ENCODE measurements around the gene AIP. TPM values are rescaled to one million over a fixed set of nuclear protein-coding genes. Genes with fewer than 3 reads are reported as not detected.

AIP gene
- total and polyA plus RNA-seq, 2 of the 8 experiments (the other 6 are each of a cell fraction or from before 2014, with no cell fraction given) = 29.8 to 54.4 TPM

- no peak for FAIRE-seq
- H4K5ac ChIP-seq (ENCODE audit: insufficient read length, low read depth, low read length) = no peak overlapping the region
- H3K9ac ChIP-seq (replicated peaks in 1 of 4; ENCODE audit: extremely low read depth in 1 of 4, low read depth in 3 of 4, low read length in 3 of 4) = no peak overlapping the region
- no peak overlapping the region for H2BK5ac ChIP-seq (ENCODE audit: low read depth, low read length)
- no peak overlapping the region for H2BK20ac ChIP-seq (ENCODE audit: low read length)
- WGBS, 2 experiments (ENCODE audit: extremely low coverage in 1 of 2, insufficient coverage in 1 of 2, insufficient read length in 1 of 2, insufficient replicate concordance in 2 of 2, low coverage in 1 of 2, low lambda C conversion rate in 2 of 2, missing lambda C conversion rate in 1 of 2) = 88% methylated on average over 15 of the region's 15 CpGs; no CpG with 5 or more reads in 1 of the 2 experiments
- H3K4me3 ChIP-seq (ENCODE audit: extremely low read depth in 1 of 4, insufficient read depth in 2 of 4, low read depth in 3 of 4, low read length in 4 of 4) = no peak overlapping the region
- H3K18ac ChIP-seq (ENCODE audit: extremely low read depth, low read length) = no peak overlapping the region
- H4K91ac ChIP-seq (replicated peaks; ENCODE audit: insufficient read length, low read length) = no peak overlapping the region
- H3K27ac ChIP-seq (ENCODE audit: low read depth, low read length) = no peak overlapping the region
- H4K8ac ChIP-seq (ENCODE audit: extremely low read depth, insufficient read depth, low read length) = no peak overlapping the region; the same call in 1 of the 2 replicates
- ChIA-PET POLR2A (ENCODE audit: partially characterized antibody) (interaction anchor here (1.0 to 2.5 kb wide), 6 partner anchors 10 to 104 kb away, joined by 3 to 9 read pairs (median 3); partner anchors contain the start of genes PITPNM1 and TMEM134), CTCF (ENCODE audit: partially characterized antibody) (interaction anchor here (0.7 to 2.6 kb wide), 7 partner anchors 20 to 603 kb away, joined by 3 to 7 read pairs (median 3); no protein-coding TSS in a partner anchor)
- H2AK5ac ChIP-seq (ENCODE audit: low read depth, low read length) = no peak overlapping the region
- DNase-seq (ENCODE audit: low read depth in 1 of 2, low spot score in 2 of 2) = no peak
- TF ChIP-seq SP1 (IDR thresholded peaks at IDR 0.05; ENCODE audit: low read depth, low read length) (no peak), JUND (IDR thresholded peaks at IDR 0.05; ENCODE audit: low read length) (no peak), CHD2 (IDR thresholded peaks at IDR 0.05; ENCODE audit: low read length) (no peak), RAD21 (IDR thresholded peaks at IDR 0.05 in 1 of 2, conservative IDR thresholded peaks at IDR 0.05 in 1 of 2; ENCODE audit: low read depth in 2 of 2, low read length in 2 of 2) (no peak), JUN (IDR thresholded peaks at IDR 0.05; ENCODE audit: low read depth, low read length) (no peak), TEAD4 (IDR thresholded peaks at IDR 0.05; ENCODE audit: low read depth, low read length) (no peak), FOSL1 (IDR thresholded peaks at IDR 0.05; ENCODE audit: insufficient read depth, low read depth, low read length) (no peak), ASH2L (IDR thresholded peaks at IDR 0.05; ENCODE audit: low read length) (no peak), KDM5A (IDR thresholded peaks at IDR 0.05; ENCODE audit: low read length) (no peak)
- TF ChIP-seq, protein P1, sequence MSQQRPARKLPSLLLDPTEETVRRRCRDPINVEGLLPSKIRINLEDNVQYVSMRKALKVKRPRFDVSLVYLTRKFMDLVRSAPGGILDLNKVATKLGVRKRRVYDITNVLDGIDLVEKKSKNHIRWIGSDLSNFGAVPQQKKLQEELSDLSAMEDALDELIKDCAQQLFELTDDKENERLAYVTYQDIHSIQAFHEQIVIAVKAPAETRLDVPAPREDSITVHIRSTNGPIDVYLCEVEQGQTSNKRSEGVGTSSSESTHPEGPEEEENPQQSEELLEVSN (IDR thresholded peaks at IDR 0.05) = no peak
- TF ChIP-seq, protein P2, sequence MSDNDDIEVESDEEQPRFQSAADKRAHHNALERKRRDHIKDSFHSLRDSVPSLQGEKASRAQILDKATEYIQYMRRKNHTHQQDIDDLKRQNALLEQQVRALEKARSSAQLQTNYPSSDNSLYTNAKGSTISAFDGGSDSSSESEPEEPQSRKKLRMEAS (IDR thresholded peaks at IDR 0.05) = no peak
- H2BK12ac ChIP-seq (ENCODE audit: low read depth, low read length) = no peak overlapping the region
- H2AFZ ChIP-seq (ENCODE audit: low read length) = no peak overlapping the region
- no peaks in the 10 kb centered on the region for H3K79me2 ChIP-seq (ENCODE audit: control insufficient read depth in 1 of 2, insufficient read depth in 2 of 2, low read length in 2 of 2)
- H3K79me1 ChIP-seq (ENCODE audit: low read depth, low read length) = no peaks in the 10 kb centered on the region
- H3K23ac ChIP-seq (ENCODE audit: insufficient read length) = no peak overlapping the region
- no peaks in the 10 kb centered on the region for H3K9me3 ChIP-seq (ENCODE audit: insufficient read depth in 2 of 2, low read depth in 1 of 2, low read length in 1 of 2)
- H2BK15ac ChIP-seq (ENCODE audit: low read length) = no peak overlapping the region
- H3K4me2 ChIP-seq (ENCODE audit: insufficient read depth in 1 of 2, low read depth in 2 of 2, low read length in 2 of 2) = no peak overlapping the region
- H3K4me1 ChIP-seq (replicated peaks in 1 of 4; ENCODE audit: control insufficient read depth in 3 of 4, insufficient read depth in 4 of 4, low read length in 3 of 4) = peaks cover 0 to 10% (median 0%) of the 10 kb centered on the region in 4 experiments; a peak in 2 of 7 replicates
- no peaks in the 10 kb centered on the region for H3K27me3 ChIP-seq (replicated peaks in 1 of 4; ENCODE audit: control insufficient read depth in 3 of 4, extremely low read depth in 1 of 4, insufficient read depth in 3 of 4, low read length in 3 of 4)
- H3K4ac ChIP-seq (replicated peaks; ENCODE audit: insufficient read length, low read depth, low read length) = no peak overlapping the region
- no peak overlapping the region for H3K56ac ChIP-seq (replicated peaks; ENCODE audit: insufficient read length, low read depth, low read length)
- H3K14ac ChIP-seq (ENCODE audit: insufficient read length) = no peak overlapping the region
- H2BK120ac ChIP-seq (replicated peaks; ENCODE audit: low read depth, low read length) = no peak overlapping the region
- H3K36me3 ChIP-seq (ENCODE audit: control insufficient read depth in 2 of 4, insufficient read depth in 4 of 4, low read length in 3 of 4) = peaks cover 2 to 21% (median 14%) of the 10 kb centered on the region in 4 experiments; a peak in 6 of 8 replicates
- peaks cover 0 to 17% of the 10 kb centered on the region in 2 experiments for H4K20me1 ChIP-seq (replicated peaks in 1 of 2; ENCODE audit: control insufficient read depth in 1 of 2, insufficient read depth in 2 of 2, low read length in 2 of 2)
- H3K23me2 ChIP-seq (ENCODE audit: low read depth, low read length) = no peaks in the 10 kb centered on the region
Measured at GRCh38 chr11:67490727-67491065, 7.9 kb downstream of the AIP start.

All from H1 (cell line).